PC-3 (cell line): ENCODE results near the gene ZP3. TPM values are rescaled to one million over a fixed set of nuclear protein-coding genes. Genes with fewer than 3 reads are reported as not detected.
"Not testable (repeated sequence)": the region's sequence is repeated elsewhere in the genome, so short reads cannot be mapped to it uniquely, and the experiment has no call there.

Experiments used
- ATAC-seq: fragments of 200-7000 bp; cut with Tn5 transposase; 2 replicates; pipeline ENCODE4 v1.9.1; 2020; ENCODE audit warnings: mild to moderate bottlenecking, moderate library complexity
- BruUV-seq: library from RNA; stranded (reverse); fragments of 400-500 nt; replicated peaks from 2 replicates; lab custom pipeline; 2021; lab: Mats Ljungman, UMichigan
- CTCF ChIA-PET: fragments of 300-600 bp; sonication (Branson Sonifier 250); formaldehyde crosslinking; loops from one replicate; lab custom pipeline; 2022; ENCODE audit warnings: antibody characterized with exemption; lab: Charles Lee
- POLR2A ChIA-PET: fragments of 300-600 bp; sonication (Branson Sonifier 250); formaldehyde crosslinking; loops from one replicate; lab custom pipeline; 2022; ENCODE audit warnings: antibody characterized with exemption; ENCODE audit not compliant: unreplicated experiment; lab: Charles Lee
- DNase-seq: peaks from one replicate; pipeline ENCODE4 v3.0.0-alpha.2; 2015
- H2AFZ ChIP-seq: fragments of 300-600 bp; sonication (generic); 2 replicates; pipeline ENCODE4 v1.6.0; 2016; ENCODE audit warnings: antibody characterized with exemption, low read length
- H3F3A ChIP-seq: fragments of 300-600 bp; sonication (generic); one replicate; pipeline ENCODE4 v1.6.0; 2017; ENCODE audit warnings: antibody characterized with exemption, low read length, control low read depth, mild to moderate bottlenecking; ENCODE audit not compliant: unreplicated experiment
- H3K27ac ChIP-seq: fragments of 300-600 bp; sonication (generic); 2 replicates; pipeline ENCODE4 v1.5.1; 2016; ENCODE audit warnings: mild to moderate bottlenecking, low read length
- H3K27me3 ChIP-seq: fragments of 300-600 bp; sonication (generic); 2 replicates; pipeline ENCODE4 v1.6.1; 2016; ENCODE audit warnings: low read length, mixed read lengths
- H3K36me3 ChIP-seq: fragments of 300-600 bp; sonication (generic); 2 replicates; pipeline ENCODE4 v1.6.1; 2016; ENCODE audit warnings: low read depth, mixed run types, low read length, mixed read lengths
- H3K4me1 ChIP-seq: fragments of 300-600 bp; sonication (generic); 2 replicates; pipeline ENCODE4 v1.5.1; 2016; ENCODE audit warnings: low read length; ENCODE audit not compliant: insufficient read depth
- H3K4me2 ChIP-seq: fragments of 300-600 bp; sonication (generic); 2 replicates; pipeline ENCODE4 v1.6.0; 2016; ENCODE audit warnings: low read length
- H3K4me3 ChIP-seq: fragments of 300-600 bp; sonication (generic); 2 replicates; pipeline ENCODE4 v1.5.1; 2016; ENCODE audit warnings: mild to moderate bottlenecking, low read length, mixed read lengths
- H3K79me2 ChIP-seq: fragments of 300-600 bp; sonication (generic); 2 replicates; pipeline ENCODE4 v1.6.1; 2017; ENCODE audit warnings: low read length, mixed read lengths
- H3K9ac ChIP-seq: fragments of 300-600 bp; sonication (generic); 2 replicates; pipeline ENCODE4 v1.6.0; 2016; ENCODE audit warnings: mild to moderate bottlenecking, low read length
- H3K9me2 ChIP-seq: fragments of 300-600 bp; sonication (generic); replicated peaks from 2 replicates; pipeline ENCODE4 v1.6.1; 2016; ENCODE audit warnings: mixed run types, low read length, mixed read lengths
- H3K9me3 ChIP-seq: fragments of 300-600 bp; sonication (generic); 2 replicates; pipeline ENCODE4 v1.6.1; 2016; ENCODE audit warnings: low read length, mixed read lengths
- H4K20me1 ChIP-seq: fragments of 300-600 bp; sonication (generic); 2 replicates; pipeline ENCODE4 v1.6.1; 2016; ENCODE audit warnings: low read length, mixed read lengths
- intact Hi-C: fragments of 100-400 bp; cut with micrococcal nuclease; formaldehyde crosslinking; loops from 2 replicates; pipeline ENCODE4 v1.9.0; 2023
- total RNA-seq: library from RNA; depleted of rRNA; stranded (reverse); fragments of >200 nt; gene quantifications from 2 replicates; pipeline ENCODE4 v1.2.3, GENCODE V29; 2014; rRNA removed

The ZP3 gene
- total RNA-seq, 1 experiment from 2014 or later: 21.6 TPM

- not testable (repeated sequence) for ATAC-seq
- BruUV-seq: TSS peak; percentile 13
Observed at GRCh38 chr7:76485822-76486610, 61.3 kb downstream of the ZP3 start.

DNA sequence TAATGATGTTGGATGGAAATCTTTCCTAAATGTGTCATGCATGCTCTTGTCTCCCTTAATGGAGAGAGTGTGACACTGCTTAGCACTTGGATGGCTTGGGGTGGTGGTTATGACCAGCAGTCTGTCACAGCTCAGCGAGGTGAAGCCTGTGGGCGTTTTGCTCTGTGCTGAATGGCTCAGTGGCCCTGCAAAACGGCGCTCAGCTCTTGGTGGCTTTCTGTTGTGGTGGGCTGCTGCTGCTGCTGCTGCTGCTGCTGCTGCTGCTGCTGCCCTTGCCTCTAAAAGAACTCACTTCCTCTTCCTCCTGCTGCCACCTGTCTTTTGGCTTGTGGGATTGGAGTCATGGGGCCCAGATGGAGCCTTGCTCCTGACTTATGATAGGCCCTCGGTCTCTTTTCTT lies 61.9 kb downstream of the ZP3 start:
- H3K36me3 ChIP-seq, H3K79me2 ChIP-seq, intact Hi-C loops, H3K4me3 ChIP-seq, H3F3A ChIP-seq, H4K20me1 ChIP-seq, BruUV-seq, ATAC-seq, H3K9me3 ChIP-seq, H3K4me2 ChIP-seq, POLR2A ChIA-PET, H3K4me1 ChIP-seq, DNase-seq, H3K9ac ChIP-seq, CTCF ChIA-PET, H3K27ac ChIP-seq, H3K27me3 ChIP-seq, H2AFZ ChIP-seq, H3K9me2 ChIP-seq: not testable (repeated sequence)

More at GRCh38 chr7:76485822-76486610, 61.3 kb downstream of the ZP3 start:
- H3K9me2 ChIP-seq, H3K4me2 ChIP-seq, H3K27ac ChIP-seq, H3F3A ChIP-seq, H3K4me1 ChIP-seq, H4K20me1 ChIP-seq, H2AFZ ChIP-seq, H3K27me3 ChIP-seq, CTCF ChIA-PET, H3K9me3 ChIP-seq, POLR2A ChIA-PET, DNase-seq, H3K4me3 ChIP-seq, H3K9ac ChIP-seq, H3K36me3 ChIP-seq, intact Hi-C loops, H3K79me2 ChIP-seq: not testable (repeated sequence)

DNA sequence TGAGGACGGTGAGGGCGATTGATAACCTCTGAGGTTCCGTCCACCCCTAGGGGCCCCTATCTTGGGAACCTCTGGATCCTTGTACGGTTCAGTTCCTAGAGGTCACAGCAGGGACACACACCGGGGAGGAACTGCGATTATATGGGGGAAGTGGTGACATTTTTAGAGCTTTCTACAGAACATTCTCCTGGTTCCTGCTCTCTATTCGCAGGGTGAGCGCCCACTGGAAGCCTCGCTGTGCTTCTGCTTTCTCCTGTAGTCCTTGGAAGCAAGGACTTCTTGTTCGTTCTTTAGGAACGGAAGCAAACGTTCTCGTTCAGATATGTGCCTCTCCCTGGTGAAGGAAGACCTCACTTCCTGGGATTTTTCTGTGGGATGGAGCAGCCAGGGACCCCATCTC lies 63.2 kb downstream of the ZP3 start:
- CTCF ChIA-PET, H3K4me1 ChIP-seq, H3K36me3 ChIP-seq, H3K27me3 ChIP-seq, H3K79me2 ChIP-seq, H3K9me3 ChIP-seq, ATAC-seq, H3K4me2 ChIP-seq, H3K27ac ChIP-seq, H3K4me3 ChIP-seq, H3F3A ChIP-seq, intact Hi-C loops, H3K9me2 ChIP-seq, H4K20me1 ChIP-seq, DNase-seq, BruUV-seq, H2AFZ ChIP-seq, H3K9ac ChIP-seq, POLR2A ChIA-PET: not testable (repeated sequence)

Other genes starting within 250 kb of the ZP3 start
- gene SRRM3, start 223.1 kb upstream of the ZP3 start, total RNA-seq: 0.66 and 3.2 TPM in 2 replicates
- gene HSPB1, start 122.3 kb upstream of the ZP3 start, total RNA-seq: 166 and 189 TPM in 2 replicates
- 42.2 and 54.4 TPM in 2 replicates for gene YWHAG, start 66.0 kb upstream of the ZP3 start, total RNA-seq
- 0.86 and 1.3 TPM in 2 replicates for gene SSC4D, start 15.3 kb upstream of the ZP3 start, total RNA-seq
- 27.0 and 37.6 TPM in 2 replicates for gene DTX2, start 36.8 kb downstream of the ZP3 start, total RNA-seq
- gene UPK3B, start 85.6 kb downstream of the ZP3 start, total RNA-seq: 3.0 and 10.7 TPM in 2 replicates
- not detected in 2 replicates for gene SPDYE16, start 118.3 kb downstream of the ZP3 start, total RNA-seq
- gene POMZP3, start 202.3 kb downstream of the ZP3 start, total RNA-seq: 5.9 and 10.1 TPM in 2 replicates